RWPE2 (cell line): ENCODE results near the gene NKAIN2.
"Not testable (repeated sequence)": the region's sequence is repeated elsewhere in the genome, so short reads cannot be mapped to it uniquely, and the experiment has no call there.

Experiments used
- ATAC-seq: fragments of 200-7000 bp; cut with Tn5 transposase; 3 replicates; pipeline ENCODE4 v1.9.1; 2021; ENCODE audit warnings: low read depth
- DNase-seq: peaks from one replicate; pipeline ENCODE4 v3.0.0-alpha.2; 2020; ENCODE audit warnings: low spot score
- H3K27ac ChIP-seq: fragments of 450-650 bp; 2 replicates; pipeline ENCODE4 v1.5.1; 2017; ENCODE audit warnings: mild to moderate bottlenecking; ENCODE audit not compliant: poor library complexity, severe bottlenecking
- H3K27me3 ChIP-seq: fragments of 250-450 bp; sonication (Bioruptor Pico); 2 replicates; pipeline ENCODE4 v1.5.1; 2021; ENCODE audit warnings: mild to moderate bottlenecking, moderate library complexity; ENCODE audit not compliant: insufficient read depth, poor library complexity, severe bottlenecking
- H3K36me3 ChIP-seq: fragments of 250-450 bp; sonication (Bioruptor Pico); 2 replicates; pipeline ENCODE4 v1.5.1; 2020; ENCODE audit warnings: low read depth, mild to moderate bottlenecking, moderate library complexity
- H3K4me1 ChIP-seq: fragments of 250-450 bp; sonication (Bioruptor Pico); 2 replicates; pipeline ENCODE4 v1.5.1; 2021; ENCODE audit warnings: mild to moderate bottlenecking, moderate library complexity; ENCODE audit not compliant: insufficient read depth, poor library complexity, severe bottlenecking
- H3K4me3 ChIP-seq: fragments of 250-450 bp; sonication (Bioruptor Pico); 2 replicates; pipeline ENCODE4 v1.5.1; 2021; ENCODE audit warnings: mild to moderate bottlenecking, moderate library complexity; ENCODE audit not compliant: severe bottlenecking
- H3K9me3 ChIP-seq: fragments of 250-450 bp; sonication (Bioruptor Pico); 2 replicates; pipeline ENCODE4 v1.5.1; 2021; ENCODE audit warnings: mild to moderate bottlenecking, moderate library complexity; ENCODE audit not compliant: severe bottlenecking
- TF ChIP-seq, protein P1 (sequence below): fragments of 450-650 bp; IDR thresholded peaks from one replicate; pipeline ENCODE4 v1.5.1; 2017; ENCODE audit warnings: mild to moderate bottlenecking, moderate library complexity; ENCODE audit not compliant: poor library complexity, severe bottlenecking

Gene NKAIN2

DNA sequence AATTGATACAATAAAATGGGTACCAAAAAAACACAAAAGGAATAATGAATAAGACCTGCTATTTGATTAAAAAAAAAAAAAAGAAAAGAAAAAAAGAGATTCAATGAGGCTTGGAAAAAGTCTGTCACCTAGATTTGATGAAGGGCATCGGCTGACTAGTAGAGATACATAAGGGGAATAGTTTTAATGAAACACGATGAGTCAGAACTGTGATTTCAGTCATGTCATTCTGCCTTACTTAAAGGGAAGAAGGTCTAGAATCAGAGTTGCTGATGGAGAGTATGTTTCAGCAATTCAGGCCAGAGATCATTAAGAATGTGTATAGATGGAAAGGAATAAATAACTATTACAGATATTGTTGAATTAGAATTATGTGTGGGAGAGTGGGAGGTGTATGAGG is 592.7 kb downstream of the NKAIN2 start:
- Histone ChIP-seq H3K27ac (no peak overlapping the region), H3K9me3 (no peaks in the 10 kb centered on the region), H3K4me3 (no peak overlapping the region), H3K4me1 (no peaks in the 10 kb centered on the region), H3K36me3 (no peaks in the 10 kb centered on the region), H3K27me3 (no peaks in the 10 kb centered on the region)
- TF ChIP-seq, protein P1, sequence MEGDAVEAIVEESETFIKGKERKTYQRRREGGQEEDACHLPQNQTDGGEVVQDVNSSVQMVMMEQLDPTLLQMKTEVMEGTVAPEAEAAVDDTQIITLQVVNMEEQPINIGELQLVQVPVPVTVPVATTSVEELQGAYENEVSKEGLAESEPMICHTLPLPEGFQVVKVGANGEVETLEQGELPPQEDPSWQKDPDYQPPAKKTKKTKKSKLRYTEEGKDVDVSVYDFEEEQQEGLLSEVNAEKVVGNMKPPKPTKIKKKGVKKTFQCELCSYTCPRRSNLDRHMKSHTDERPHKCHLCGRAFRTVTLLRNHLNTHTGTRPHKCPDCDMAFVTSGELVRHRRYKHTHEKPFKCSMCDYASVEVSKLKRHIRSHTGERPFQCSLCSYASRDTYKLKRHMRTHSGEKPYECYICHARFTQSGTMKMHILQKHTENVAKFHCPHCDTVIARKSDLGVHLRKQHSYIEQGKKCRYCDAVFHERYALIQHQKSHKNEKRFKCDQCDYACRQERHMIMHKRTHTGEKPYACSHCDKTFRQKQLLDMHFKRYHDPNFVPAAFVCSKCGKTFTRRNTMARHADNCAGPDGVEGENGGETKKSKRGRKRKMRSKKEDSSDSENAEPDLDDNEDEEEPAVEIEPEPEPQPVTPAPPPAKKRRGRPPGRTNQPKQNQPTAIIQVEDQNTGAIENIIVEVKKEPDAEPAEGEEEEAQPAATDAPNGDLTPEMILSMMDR = no peak
- DNase-seq (no peak), ATAC-seq (no peak)

GRCh38 chr6:124400261-124400999 is 596.8 kb downstream of the NKAIN2 start:
- Histone ChIP-seq H3K27ac (no peak overlapping the region), H3K9me3 (no peaks in the 10 kb centered on the region), H3K4me3 (no peak overlapping the region), H3K4me1 (no peaks in the 10 kb centered on the region), H3K27me3 (no peaks in the 10 kb centered on the region), H3K36me3 (no peaks in the 10 kb centered on the region)
- TF ChIP-seq, protein P1 = peak; percentile 46
- ATAC-seq = 0 out of 3 replicates have a peak, but pooled peaks have one; percentile 49
- no peak for DNase-seq

- H3K4me1 ChIP-seq, ATAC-seq, H3K9me3 ChIP-seq, H3K27ac ChIP-seq, H3K36me3 ChIP-seq, H3K27me3 ChIP-seq, H3K4me3 ChIP-seq, DNase-seq: not testable (repeated sequence)
Measured at GRCh38 chr6:124410425-124410824, 606.8 kb downstream of the NKAIN2 start.

GRCh38 chr6:124412657-124413056 is 609.0 kb downstream of the NKAIN2 start:
- H3K27me3 ChIP-seq, H3K36me3 ChIP-seq, H3K4me3 ChIP-seq, H3K4me1 ChIP-seq, H3K9me3 ChIP-seq, DNase-seq, ATAC-seq, H3K27ac ChIP-seq: not testable (repeated sequence)

- no peak overlapping the region for H3K4me3 ChIP-seq
- DNase-seq (no peak), ATAC-seq (no peak)
- no peaks in the 10 kb centered on the region for H3K9me3 ChIP-seq
- H3K4me1 ChIP-seq = no peaks in the 10 kb centered on the region
- no peak overlapping the region for H3K27ac ChIP-seq
- TF ChIP-seq, protein P1 = no peak
- H3K36me3 ChIP-seq = no peaks in the 10 kb centered on the region
- no peaks in the 10 kb centered on the region for H3K27me3 ChIP-seq
Measured at GRCh38 chr6:124420116-124420840, 616.6 kb downstream of the NKAIN2 start.
